Upper lobe of left lung (tissue), 4 donors: Measurements from ENCODE around the gene RARS1.

Experiments
- CTCF ChIP-seq, 6 experiments: fragments of 450-650 bp in 4 of 6; fragments of 200-600 bp in 2 of 6; sonication (generic) in 2 of 6; IDR thresholded peaks; one replicate each; pipeline ENCODE4 v1.5.1; 2016 to 2019; ENCODE audit warnings: antibody characterized with exemption in 6 of 6
- POLR2AphosphoS5 ChIP-seq, 2 donors: sonication (generic); formaldehyde crosslinking; IDR thresholded peaks; one replicate each; pipeline ENCODE4 v1.5.1; 2017; ENCODE audit warnings: antibody characterized with exemption in 2 of 2

GRCh38 chr5:168528521-168529373, 42.5 kb downstream of the RARS1 start, which contains the start of gene FBLL1:
- TF ChIP-seq CTCF (IDR thresholded peaks at IDR 0.05): no peak
- TF ChIP-seq POLR2AphosphoS5 (IDR thresholded peaks at IDR 0.05): no peak
